Neural crest cell (in vitro differentiated cells): ENCODE measurements around the gene ID2. TPM values are rescaled to one million over a fixed set of nuclear protein-coding genes. Genes with fewer than 3 reads are reported as not detected.
A peak's percentile ranks its signal among the peaks of the same experiment; 100 is the strongest.

Source experiments
- DNase-seq: peaks from one replicate; pipeline ENCODE4 v3.0.0; 2021; ENCODE audit warnings: low read depth, mixed read lengths, low spot score
- H3K27ac Mint-ChIP-seq: one replicate; pipeline ENCODE4 v1.8.0; 2021; ENCODE audit warnings: mild to moderate bottlenecking, mixed read lengths; ENCODE audit not compliant: unreplicated experiment
- H3K27me3 Mint-ChIP-seq: 2 replicates; pipeline ENCODE4 v1.8.0; 2021; ENCODE audit warnings: low read depth, mild to moderate bottlenecking, mixed read lengths
- H3K36me3 Mint-ChIP-seq: 2 replicates; pipeline ENCODE4 v1.8.0; 2021; ENCODE audit warnings: low read depth, mild to moderate bottlenecking, mixed read lengths
- H3K4me1 Mint-ChIP-seq: 2 replicates; pipeline ENCODE4 v1.8.0; 2021; ENCODE audit warnings: mixed read lengths
- H3K4me3 Mint-ChIP-seq: one replicate; pipeline ENCODE4 v1.8.0; 2021; ENCODE audit warnings: mild to moderate bottlenecking, mixed read lengths
- H3K9me3 Mint-ChIP-seq: 2 replicates; pipeline ENCODE4 v1.8.0; 2021; ENCODE audit warnings: mixed read lengths
- total RNA-seq: library from RNA; stranded (reverse); gene quantifications from 2 replicates; pipeline ENCODE4 v1.2.1, GENCODE V29; 2021
- TF ChIP-seq, protein P1 (sequence below): fragments of 200-600 bp; sonication (generic); conservative IDR thresholded peaks from 2 replicates; pipeline ENCODE4 v1.5.0; 2021; ENCODE audit warnings: antibody characterized with exemption, mild to moderate bottlenecking

The ID2 gene
- total RNA-seq, 1 donor from 2014 or later, result 46.1 TPM

DNA sequence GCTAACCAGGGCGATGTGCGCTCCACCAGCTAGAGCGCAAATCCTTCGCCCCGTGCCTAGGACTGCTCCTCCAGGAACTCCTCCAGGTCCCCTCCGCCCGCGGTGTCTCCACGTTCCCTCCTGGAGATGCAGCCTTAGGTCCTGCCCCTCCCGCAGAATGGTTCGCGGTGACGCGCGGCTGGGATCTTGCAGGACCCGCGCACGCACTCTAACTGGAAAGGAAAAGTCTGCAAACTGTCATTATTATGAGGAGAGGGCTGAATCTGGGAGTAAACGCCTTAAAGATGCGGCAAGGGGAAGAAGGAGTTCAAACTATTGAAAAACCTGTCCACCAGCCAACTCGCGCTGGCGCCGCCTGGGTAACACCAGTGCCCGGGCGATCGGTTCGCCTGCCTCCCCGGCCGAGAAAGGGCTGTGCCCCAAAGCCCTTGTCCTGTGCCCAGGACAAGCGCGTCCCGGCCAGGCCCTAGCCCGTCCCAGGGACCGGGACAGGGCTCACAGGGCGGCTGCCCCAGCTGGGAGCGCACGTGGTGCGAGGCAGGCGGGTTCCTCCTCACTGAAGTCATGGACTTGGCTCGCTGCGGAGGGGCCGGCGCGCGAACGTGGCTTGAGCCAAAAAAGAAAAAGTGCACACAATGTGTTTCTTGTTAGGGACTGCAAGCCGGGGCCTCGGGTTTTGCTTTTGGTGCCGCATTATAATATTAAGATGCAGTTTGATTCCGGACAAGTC, 5.5 kb upstream of the ID2 start:
- Mint-ChIP-seq H3K4me1 (peaks cover 37% of the 10 kb centered on the region), H3K9me3 (peaks cover 10% of the 10 kb centered on the region), H3K4me3 (peak overlapping the region; percentile 71), H3K27ac (no peak overlapping the region), H3K36me3 (peaks cover 9% of the 10 kb centered on the region), H3K27me3 (peaks cover 53% of the 10 kb centered on the region)
- no peak for DNase-seq
- TF ChIP-seq, protein P1, sequence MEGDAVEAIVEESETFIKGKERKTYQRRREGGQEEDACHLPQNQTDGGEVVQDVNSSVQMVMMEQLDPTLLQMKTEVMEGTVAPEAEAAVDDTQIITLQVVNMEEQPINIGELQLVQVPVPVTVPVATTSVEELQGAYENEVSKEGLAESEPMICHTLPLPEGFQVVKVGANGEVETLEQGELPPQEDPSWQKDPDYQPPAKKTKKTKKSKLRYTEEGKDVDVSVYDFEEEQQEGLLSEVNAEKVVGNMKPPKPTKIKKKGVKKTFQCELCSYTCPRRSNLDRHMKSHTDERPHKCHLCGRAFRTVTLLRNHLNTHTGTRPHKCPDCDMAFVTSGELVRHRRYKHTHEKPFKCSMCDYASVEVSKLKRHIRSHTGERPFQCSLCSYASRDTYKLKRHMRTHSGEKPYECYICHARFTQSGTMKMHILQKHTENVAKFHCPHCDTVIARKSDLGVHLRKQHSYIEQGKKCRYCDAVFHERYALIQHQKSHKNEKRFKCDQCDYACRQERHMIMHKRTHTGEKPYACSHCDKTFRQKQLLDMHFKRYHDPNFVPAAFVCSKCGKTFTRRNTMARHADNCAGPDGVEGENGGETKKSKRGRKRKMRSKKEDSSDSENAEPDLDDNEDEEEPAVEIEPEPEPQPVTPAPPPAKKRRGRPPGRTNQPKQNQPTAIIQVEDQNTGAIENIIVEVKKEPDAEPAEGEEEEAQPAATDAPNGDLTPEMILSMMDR, result no peak

DNA sequence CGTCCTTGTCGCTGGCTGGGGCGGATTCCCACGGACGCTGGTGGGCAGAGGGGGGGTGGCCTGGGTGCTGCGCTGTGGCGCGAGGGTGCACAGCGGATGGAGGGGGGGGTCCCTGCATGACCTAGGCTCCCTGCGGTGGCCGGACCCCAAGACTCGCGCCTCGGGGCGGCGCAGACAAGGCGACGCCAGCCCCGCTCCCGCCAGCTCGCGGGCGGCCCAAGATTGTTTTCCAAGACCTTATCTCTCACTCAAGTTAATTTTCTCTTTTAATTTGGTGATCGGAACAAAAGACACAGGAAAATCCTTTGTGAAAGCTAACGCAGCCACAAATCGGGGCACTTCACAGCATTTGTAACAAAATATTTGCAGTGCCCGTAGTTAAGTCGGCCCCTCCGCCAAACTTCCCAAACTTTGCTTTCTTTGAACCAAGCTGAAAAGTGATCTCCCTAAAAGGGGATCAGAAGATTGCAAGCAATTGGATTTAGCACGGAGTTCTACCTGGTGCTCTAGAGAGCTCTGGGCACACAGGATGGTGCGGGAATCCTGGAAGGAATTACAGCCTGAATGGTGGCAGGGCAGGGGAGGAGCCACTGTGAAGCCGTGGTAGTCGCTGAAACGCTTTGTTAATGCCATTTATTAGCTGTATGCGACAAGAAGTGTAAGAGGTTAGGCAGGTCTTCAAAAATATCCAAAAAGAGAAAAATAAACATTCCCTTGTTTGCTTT, 4.8 kb upstream of the ID2 start:
- Mint-ChIP-seq H3K9me3 (peaks cover 10% of the 10 kb centered on the region), H3K4me3 (peak overlapping the region; percentile 80), H3K36me3 (peaks cover 9% of the 10 kb centered on the region), H3K4me1 (peaks cover 41% of the 10 kb centered on the region), H3K27me3 (peaks cover 57% of the 10 kb centered on the region), H3K27ac (no peak overlapping the region)
- TF ChIP-seq, protein P1, result no peak
- no peak for DNase-seq

DNA sequence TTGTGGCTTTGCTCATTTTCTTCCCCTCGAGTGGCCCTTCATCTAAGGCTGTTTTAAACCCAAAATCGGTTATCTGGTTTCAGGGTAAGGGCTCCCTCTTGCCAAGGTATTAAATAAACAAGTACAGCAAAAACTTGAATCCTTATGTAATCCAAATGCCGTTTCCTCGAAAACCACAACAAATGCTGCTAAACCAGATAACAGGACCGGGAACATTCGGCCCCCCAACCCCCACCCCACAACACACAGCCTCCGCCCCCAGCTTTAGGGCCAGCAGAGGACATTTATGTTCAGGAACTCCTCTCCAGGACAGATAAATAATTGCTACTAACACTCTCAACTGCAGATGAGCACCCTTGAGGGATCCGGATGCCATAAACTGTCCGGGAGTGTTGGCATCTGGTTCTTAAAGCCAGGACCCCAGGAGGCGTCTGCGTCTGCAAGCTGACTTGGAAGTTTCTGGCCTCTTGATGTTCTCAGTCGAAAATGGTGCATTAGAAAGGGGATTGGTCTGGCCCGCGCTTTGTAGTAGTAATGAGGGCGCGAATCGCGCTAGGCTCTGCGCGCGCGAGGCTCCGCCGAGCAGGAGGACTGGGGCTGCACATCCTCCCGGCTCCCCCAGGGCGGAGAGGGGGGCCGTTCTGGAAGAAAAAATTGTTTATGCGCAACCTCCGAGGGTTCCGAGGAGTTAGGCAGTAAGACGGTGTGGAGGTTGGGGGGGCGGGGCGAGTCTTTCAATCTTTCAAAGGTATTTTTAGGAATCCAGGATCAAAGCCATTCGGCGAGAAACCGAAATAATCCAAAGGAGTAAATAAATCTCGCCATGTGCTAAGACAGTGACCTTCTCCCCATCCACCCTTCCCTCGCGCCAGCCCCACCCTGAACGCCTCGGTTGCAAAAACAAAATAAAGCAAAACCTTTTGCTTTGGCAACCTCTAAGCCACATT, 3.9 kb upstream of the ID2 start:
- peaks cover 49% of the 10 kb centered on the region for H3K4me1 Mint-ChIP-seq
- H3K36me3 Mint-ChIP-seq, result peaks cover 9% of the 10 kb centered on the region
- peak overlapping the region; percentile 80 for H3K4me3 Mint-ChIP-seq
- peaks cover 10% of the 10 kb centered on the region for H3K9me3 Mint-ChIP-seq
- DNase-seq, result peak; percentile 45
- peaks cover 65% of the 10 kb centered on the region for H3K27me3 Mint-ChIP-seq
- peak overlapping the region; percentile 85 for H3K27ac Mint-ChIP-seq
- TF ChIP-seq, protein P1, result no peak

DNA sequence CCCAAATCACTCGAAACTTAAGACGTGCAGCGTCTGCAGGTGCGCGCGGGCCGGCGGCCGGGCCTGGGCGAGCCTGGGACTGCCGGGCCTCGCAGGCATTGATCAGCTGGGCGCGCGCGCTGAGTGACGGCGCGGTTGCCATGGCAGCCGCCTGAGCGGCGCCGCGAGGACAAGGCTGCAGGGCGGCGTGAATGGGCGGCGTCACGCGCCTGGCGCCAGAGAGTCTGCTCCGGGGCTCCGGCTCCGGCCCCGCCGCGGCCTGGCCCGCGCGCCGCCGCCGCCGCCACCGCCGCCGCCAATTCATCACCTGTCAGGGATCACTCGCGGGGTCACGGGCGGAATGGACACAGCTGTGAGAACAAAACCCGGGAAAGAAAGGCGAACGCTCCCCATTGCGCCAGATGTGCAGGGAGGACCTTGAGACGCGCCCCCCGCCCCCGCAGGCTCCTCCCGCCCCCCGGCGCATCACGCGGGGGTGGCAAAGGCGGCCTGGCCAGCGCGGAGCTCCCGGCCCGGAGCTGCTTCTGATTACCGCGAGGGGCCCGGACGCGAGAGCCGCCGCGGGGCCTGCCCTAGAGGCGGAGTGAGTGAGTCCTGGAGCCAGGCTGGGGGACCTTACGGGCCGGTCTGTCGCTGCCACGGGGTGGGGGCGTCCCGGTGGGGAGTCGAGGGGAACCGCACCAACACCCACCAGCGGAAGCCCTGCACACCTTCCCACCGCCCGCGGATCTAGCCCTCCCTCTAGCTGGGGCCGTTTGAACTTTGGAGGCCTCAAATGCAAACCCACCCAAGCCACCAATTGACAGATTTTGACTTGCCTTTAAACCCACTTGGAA, 2.9 kb upstream of the ID2 start:
- H3K9me3 Mint-ChIP-seq, result peaks cover 6% of the 10 kb centered on the region
- H3K4me3 Mint-ChIP-seq, result peak overlapping the region; percentile 85
- peaks cover 75% of the 10 kb centered on the region for H3K27me3 Mint-ChIP-seq
- DNase-seq, result peak; percentile 75
- no peak overlapping the region for H3K27ac Mint-ChIP-seq
- TF ChIP-seq, protein P1, result peak; percentile 20
- H3K4me1 Mint-ChIP-seq, result peaks cover 59% of the 10 kb centered on the region
- peaks cover 6% of the 10 kb centered on the region for H3K36me3 Mint-ChIP-seq

DNA sequence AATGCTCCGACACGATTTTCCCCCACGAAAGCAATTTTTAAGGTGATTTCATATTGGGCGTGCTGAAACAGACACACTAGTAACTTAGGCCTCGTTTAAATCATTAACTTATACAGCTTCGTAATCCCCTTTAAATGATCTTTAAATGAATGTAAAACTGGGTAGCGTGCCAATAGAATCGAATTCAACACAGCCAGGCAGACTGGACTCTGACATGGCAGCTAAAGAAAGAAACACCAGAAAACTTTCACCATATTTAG, 2.4 kb upstream of the ID2 start:
- no peak overlapping the region for H3K27ac Mint-ChIP-seq
- peaks cover 61% of the 10 kb centered on the region for H3K4me1 Mint-ChIP-seq
- peaks cover 1% of the 10 kb centered on the region for H3K36me3 Mint-ChIP-seq
- peaks cover 2% of the 10 kb centered on the region for H3K9me3 Mint-ChIP-seq
- TF ChIP-seq, protein P1, result no peak
- H3K27me3 Mint-ChIP-seq, result peaks cover 76% of the 10 kb centered on the region
- peak overlapping the region; percentile 85 for H3K4me3 Mint-ChIP-seq
- DNase-seq, result no peak
